Activated CD4-positive, alpha-beta T cell treated with anti-CD3 and anti-CD28 coated beads for 36 hours (primary cell): ENCODE data around the gene PIGX. TPM values are rescaled to one million over a fixed set of nuclear protein-coding genes. Genes with fewer than 3 reads are reported as not detected.

ENCODE experiments used
- total RNA-seq, 2 experiments: library from RNA; stranded (reverse); gene quantifications; one replicate each; pipeline ENCODE4 v1.2.3, GENCODE V29; 2021

PIGX gene
- total RNA-seq, 2 experiments from 2014 or later, result 37.8 to 42.2 TPM

Other genes with a start within 250 kb of the PIGX start
- 10 to 100 TPM; 20.8 to 21.8 TPM for gene RNF168, start 208.6 kb upstream of the PIGX start, total RNA-seq
- gene SMCO1, start 197.0 kb upstream of the PIGX start, total RNA-seq, result not detected
- 10 to 100 TPM; 12.8 to 21.4 TPM for gene WDR53, start 143.8 kb upstream of the PIGX start, total RNA-seq
- 10 to 100 TPM; 12.7 to 16.2 TPM for gene FBXO45, start 143.7 kb upstream of the PIGX start, total RNA-seq
- 10 to 100 TPM; 19.6 to 19.7 TPM for gene NRROS, start 72.7 kb upstream of the PIGX start, total RNA-seq
- gene CEP19, start 127 bp upstream of the PIGX start, total RNA-seq, result 1 to 10 TPM; 4.7 to 5.6 TPM
- gene PAK2, start 27.5 kb downstream of the PIGX start, total RNA-seq, result 10 to 100 TPM; 57.6 to 82.2 TPM
- 10 to 100 TPM; 27.7 to 33.0 TPM for gene SENP5, start 155.5 kb downstream of the PIGX start, total RNA-seq
- 100 to 1,000 TPM in 1 of 2 experiments, 10 to 100 TPM in 1; 94.8 to 107 TPM for gene NCBP2, start 230.2 kb downstream of the PIGX start, total RNA-seq